HG03064 (cell line): Measurements from ENCODE around the gene CTIF.

Experiments
- ATAC-seq: cut with Tn5 transposase; IDR thresholded peaks from one replicate; pipeline ENCODE4 v1.9.1; 2021; ENCODE audit warnings: low read depth; ENCODE audit not compliant: unreplicated experiment

CTIF gene

GRCh38 chr18:48853588-48853987 lies 314.8 kb downstream of the CTIF start:
- ATAC-seq = no peak

GRCh38 chr18:48854780-48855179 lies 315.9 kb downstream of the CTIF start:
- ATAC-seq = no peak

GRCh38 chr18:48855422-48856377 lies 316.9 kb downstream of the CTIF start:
- no peak for ATAC-seq

DNA sequence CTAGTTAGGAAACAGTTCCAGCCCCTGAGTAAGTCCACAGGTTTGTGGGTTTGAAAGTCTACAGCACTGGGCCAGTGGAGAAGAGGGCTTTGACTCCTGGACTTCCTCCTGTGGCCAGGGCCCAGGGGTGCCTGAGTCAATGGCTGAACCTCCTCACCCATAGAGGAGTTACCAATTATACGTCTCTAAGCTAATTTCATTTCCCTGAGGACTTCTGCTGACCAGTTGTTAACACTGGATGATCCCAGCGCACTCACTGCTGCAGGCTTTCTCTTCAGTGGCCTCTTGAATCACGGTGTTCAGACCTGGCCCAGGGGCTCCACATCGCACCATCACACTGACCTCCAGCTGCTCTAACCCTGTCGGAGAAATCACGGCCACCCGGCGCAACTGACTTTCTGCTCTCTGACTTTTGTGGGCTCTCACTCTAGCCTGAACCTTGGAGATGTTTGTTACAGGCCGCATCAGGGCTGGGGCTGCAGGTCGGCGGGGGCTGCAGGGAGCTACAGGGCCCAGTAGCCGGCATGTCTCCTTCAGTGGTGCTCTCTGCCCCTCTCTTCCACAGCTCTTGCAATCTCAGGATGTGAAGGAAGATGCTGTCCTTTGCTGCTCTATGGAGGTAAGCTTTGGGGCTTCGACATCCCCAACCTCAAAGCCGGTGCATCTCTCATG lies 318.3 kb downstream of the CTIF start:
- ATAC-seq = no peak

DNA sequence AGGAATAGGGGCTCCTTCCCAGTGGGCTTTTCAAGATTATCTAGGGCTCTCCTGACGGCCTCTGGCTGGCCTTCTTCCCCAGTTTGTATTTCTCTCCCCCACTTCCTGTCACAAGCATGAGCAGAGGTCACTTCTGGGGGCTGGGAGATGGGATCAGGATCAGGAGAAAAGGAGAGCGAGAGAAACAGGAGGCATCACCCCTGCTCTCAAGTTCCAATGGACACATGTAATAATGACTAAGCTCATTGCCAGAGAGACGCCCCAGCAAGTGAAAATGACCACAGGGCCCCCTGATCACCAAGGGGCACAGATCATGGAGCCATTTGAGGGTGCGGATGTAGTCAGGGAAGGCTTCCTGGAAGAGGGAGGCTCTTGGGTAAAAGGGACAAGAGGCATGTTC lies 319.8 kb downstream of the CTIF start:
- no peak for ATAC-seq

- ATAC-seq = no peak
Measured at GRCh38 chr18:48859311-48860268, 320.8 kb downstream of the CTIF start.

GRCh38 chr18:48860269-48861180 lies 321.7 kb downstream of the CTIF start:
- ATAC-seq = no peak

DNA sequence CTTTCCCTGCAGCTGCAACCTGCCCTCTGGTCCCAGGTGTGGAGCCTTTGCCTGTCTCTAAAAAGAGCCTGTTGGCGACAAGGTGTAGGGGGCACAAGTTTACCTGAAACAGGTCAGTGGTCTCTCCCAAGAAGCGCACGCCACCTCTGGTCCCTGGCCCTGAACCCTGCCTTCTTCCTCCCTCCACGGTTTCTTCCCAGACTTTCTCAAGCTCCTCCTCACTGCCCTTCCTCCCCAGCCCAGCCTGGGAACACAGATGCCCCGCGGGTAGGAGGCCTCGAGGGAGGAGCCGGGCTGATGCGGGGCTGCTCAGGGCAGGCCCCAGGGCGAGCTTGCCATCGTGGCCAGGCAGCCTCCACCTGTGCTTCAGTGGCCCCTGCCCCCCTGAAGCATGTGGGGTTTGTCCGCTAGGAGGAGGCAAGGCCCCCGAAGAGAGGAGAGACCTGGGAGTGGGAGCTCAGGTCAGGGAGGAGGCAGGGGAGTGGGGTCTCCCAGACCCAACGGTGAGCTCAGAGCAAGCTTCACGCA lies 322.4 kb downstream of the CTIF start:
- no peak for ATAC-seq

GRCh38 chr18:48862132-48862531 lies 323.3 kb downstream of the CTIF start:
- no peak for ATAC-seq

DNA sequence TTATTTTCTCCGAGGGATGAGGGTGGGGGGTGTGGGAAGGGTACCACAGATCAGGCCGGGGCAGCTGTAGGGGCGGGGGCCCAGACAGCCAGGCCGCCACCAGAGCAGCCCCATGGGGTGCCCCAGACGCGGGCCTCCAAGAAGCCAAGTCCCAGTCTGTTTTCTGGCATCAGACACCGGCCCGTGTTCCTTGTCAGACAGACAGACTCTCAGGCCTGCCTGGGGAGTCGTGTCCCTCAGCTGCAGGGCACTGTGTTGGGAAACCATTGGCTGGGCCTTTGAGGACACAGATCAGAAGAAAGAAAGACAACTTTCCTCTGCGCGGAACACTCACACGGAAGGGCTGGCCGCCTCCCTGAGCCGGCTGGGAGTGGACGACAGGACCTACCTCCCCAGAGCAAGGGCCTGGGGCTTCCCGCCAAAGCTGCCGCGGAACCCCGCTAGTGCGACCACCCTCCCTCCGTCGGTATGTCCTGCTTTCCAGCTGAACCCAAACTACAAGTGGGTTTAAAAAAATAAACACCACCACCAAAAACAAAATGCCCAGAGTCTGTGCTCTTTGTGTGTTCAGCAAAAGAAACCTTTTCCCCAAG lies 323.9 kb downstream of the CTIF start:
- ATAC-seq = no peak

- no peak for ATAC-seq
Measured at GRCh38 chr18:48863432-48864065, 324.7 kb downstream of the CTIF start.

DNA sequence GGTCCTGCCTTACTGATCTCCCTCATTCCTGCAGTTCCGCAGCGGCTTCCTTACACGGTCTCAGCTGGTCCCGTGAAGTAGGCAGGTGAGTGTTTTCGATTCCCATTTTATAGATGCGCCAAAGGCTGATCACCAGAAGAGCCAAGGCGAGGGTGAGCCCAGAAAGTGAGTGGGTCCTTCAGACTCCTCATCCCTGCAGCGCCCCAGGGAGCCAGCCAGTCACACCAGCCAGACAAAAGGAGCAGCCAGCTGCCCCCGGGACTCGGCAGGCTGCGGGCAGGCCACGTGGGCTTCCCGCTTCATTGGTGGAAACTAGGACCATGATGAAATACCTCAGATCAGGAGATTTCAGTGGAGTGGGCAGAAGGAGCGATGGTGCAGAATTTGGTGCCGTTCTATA lies 326.0 kb downstream of the CTIF start:
- no peak for ATAC-seq

GRCh38 chr18:48866028-48866733 lies 327.4 kb downstream of the CTIF start:
- no peak for ATAC-seq

GRCh38 chr18:48866856-48867255 lies 328.0 kb downstream of the CTIF start:
- no peak for ATAC-seq

DNA sequence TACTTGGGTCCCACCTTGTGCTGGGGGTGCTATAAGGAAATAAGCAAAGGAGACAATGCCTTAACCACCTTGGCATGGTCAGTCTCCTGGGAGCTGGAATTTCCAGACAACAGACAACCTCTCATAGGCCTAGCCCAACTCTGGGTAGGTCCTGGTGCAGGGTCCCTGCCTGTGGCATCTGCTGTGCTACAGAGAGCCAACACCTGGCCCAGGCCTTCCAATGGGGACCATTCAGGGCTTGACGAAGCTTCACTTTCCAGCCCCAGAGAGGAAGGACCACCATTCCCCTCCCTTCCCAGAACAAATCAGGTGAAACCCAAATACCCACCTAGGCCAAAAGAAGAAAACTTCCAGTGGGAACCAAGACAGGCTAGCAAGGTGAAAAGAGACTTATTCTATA lies 329.1 kb downstream of the CTIF start:
- no peak for ATAC-seq

DNA sequence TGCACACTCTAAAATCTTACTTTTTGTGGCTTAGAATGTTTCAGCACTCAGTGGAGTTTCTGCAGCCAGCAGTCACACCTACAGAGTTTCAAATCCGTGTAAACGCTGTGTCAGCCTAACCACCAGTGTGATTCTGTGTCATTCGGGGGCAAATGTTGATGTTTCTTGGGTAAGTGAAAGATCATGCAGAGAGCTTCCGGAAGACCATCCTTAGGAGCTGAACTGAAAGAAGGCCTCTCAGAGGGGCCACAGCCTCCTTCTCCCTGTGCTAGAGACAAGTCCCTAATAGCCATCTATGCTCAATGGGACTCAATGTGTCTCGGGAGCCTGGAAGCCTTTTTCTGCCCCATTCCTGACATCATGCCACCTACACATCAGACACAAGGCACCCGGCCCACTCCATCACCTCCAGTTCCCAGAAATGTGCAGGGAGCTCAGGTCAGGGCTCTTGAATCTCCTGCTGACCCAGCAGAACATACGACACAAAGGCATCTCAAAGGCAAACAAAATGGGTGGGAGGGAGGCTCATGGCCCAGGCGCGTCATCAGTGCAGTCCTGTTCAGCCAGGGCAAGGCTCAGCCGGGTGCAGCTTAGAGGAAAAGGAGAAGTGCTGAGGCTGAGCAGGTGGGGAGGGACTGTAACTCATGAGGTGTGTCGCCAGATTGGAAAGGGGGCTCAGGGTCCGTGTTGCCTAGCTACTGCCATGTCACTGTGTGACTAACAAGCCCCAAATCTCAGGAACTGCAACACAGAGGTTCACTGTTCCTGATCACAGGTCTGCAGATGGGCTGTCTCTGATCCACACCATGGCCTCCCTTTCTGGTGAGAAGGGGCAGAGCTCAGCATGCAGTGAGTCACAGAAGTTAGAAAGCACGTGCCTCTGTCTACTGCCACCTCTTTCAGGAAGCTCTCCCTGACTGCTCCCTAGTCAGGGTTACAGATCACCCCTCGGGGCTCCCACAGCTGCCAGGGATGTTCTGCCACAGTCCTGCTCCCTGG lies 329.9 kb downstream of the CTIF start:
- peak; percentile 78 for ATAC-seq

DNA sequence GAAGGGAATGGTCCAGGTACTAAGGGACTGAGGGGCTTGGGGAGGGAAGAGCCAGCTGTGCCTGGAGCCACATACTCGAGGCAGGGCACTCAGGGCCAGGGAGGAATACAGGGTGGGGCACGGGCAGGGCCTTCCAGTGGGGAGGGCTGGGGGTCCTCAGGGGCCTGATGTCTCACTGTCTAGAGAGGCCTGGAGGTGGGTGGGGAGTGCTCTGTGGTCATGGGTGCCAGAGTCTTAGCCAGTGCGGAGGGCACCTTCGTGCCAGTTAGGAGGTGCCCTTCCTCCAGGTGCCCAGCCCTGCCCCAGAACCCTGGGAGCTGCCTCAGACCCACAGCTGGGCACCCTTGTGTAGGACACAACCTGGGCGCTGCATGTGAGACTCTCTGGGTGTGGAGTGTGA lies 330.8 kb downstream of the CTIF start:
- no peak for ATAC-seq
